Hepatocyte (in vitro differentiated cells): ENCODE measurements around the gene SUPT3H. TPM values are rescaled to one million over a fixed set of nuclear protein-coding genes. Genes with fewer than 3 reads are reported as not detected.

Experiments
- DNase-seq: peaks from one replicate; pipeline ENCODE4 v3.0.0-alpha.2; 2016; ENCODE audit warnings: low spot score
- H2AFZ ChIP-seq: fragments of 200-600 bp; sonication (generic); 2 replicates; pipeline ENCODE4 v1.6.0; 2016; ENCODE audit warnings: antibody characterized with exemption, mild to moderate bottlenecking
- H3K27ac ChIP-seq: fragments of 200-600 bp; sonication (generic); 2 replicates; pipeline ENCODE4 v1.5.1; 2016; ENCODE audit warnings: mild to moderate bottlenecking
- H3K27me3 ChIP-seq: fragments of 200-600 bp; sonication (generic); 2 replicates; pipeline ENCODE4 v1.6.1; 2016
- H3K36me3 ChIP-seq: fragments of 200-600 bp; sonication (generic); replicated peaks from 2 replicates; pipeline ENCODE4 v1.5.1; 2016; ENCODE audit warnings: low read depth; ENCODE audit not compliant: insufficient read depth
- H3K4me1 ChIP-seq: fragments of 200-600 bp; sonication (generic); 2 replicates; pipeline ENCODE4 v1.5.1; 2016; ENCODE audit warnings: mild to moderate bottlenecking, moderate library complexity; ENCODE audit not compliant: insufficient read depth
- H3K4me2 ChIP-seq: fragments of 200-600 bp; sonication (generic); 2 replicates; pipeline ENCODE4 v1.6.0; 2016
- H3K4me3 ChIP-seq: fragments of 200-600 bp; sonication (generic); 2 replicates; pipeline ENCODE4 v1.5.1; 2016; ENCODE audit warnings: mild to moderate bottlenecking
- H3K79me2 ChIP-seq: fragments of 200-600 bp; sonication (generic); 2 replicates; pipeline ENCODE4 v1.6.0; 2017; ENCODE audit warnings: mild to moderate bottlenecking
- H3K9me2 ChIP-seq: fragments of 200-600 bp; sonication (generic); replicated peaks from 2 replicates; pipeline ENCODE4 v1.6.0; 2017; ENCODE audit warnings: mild to moderate bottlenecking; ENCODE audit not compliant: insufficient read depth
- H3K9me3 ChIP-seq: fragments of 200-600 bp; sonication (generic); 2 replicates; pipeline ENCODE4 v1.5.1; 2016; ENCODE audit warnings: low read depth, mild to moderate bottlenecking
- H4K20me1 ChIP-seq: fragments of 200-600 bp; sonication (generic); 2 replicates; pipeline ENCODE4 v1.6.0; 2016; ENCODE audit warnings: mild to moderate bottlenecking; ENCODE audit not compliant: insufficient read depth, poor library complexity, severe bottlenecking
- CTCF ChIP-seq: fragments of 200-600 bp; sonication (generic); IDR thresholded peaks from 2 replicates; pipeline ENCODE4 v1.5.1; 2016; ENCODE audit warnings: antibody characterized with exemption, mild to moderate bottlenecking; ENCODE audit not compliant: poor library complexity
- EZH2 ChIP-seq: fragments of 200-600 bp; sonication (generic); IDR thresholded peaks from 2 replicates; pipeline ENCODE4 v1.6.1; 2016; ENCODE audit warnings: antibody characterized with exemption, mild to moderate bottlenecking, borderline replicate concordance
- EZH2phosphoT487 ChIP-seq: fragments of 200-600 bp; sonication (generic); IDR thresholded peaks from one replicate; pipeline ENCODE4 v1.6.1; 2018; ENCODE audit warnings: antibody characterized with exemption, mild to moderate bottlenecking, low read depth, moderate library complexity; ENCODE audit not compliant: unreplicated experiment, severe bottlenecking
- WGBS: methylation state at CpG from one replicate; pipeline ENCODE4 v1.1.6; 2016; ENCODE audit warnings: low lambda C conversion rate; ENCODE audit errors: missing lambda C conversion rate; 5-methylcytosine and 5-hydroxymethylcytosine counted together
- polyA plus RNA-seq: library from polyadenylated mRNA; unstranded; fragments of >200 nt; fragmentation: Nextera tagmentation; extraction: Ambion mirVana; gene quantifications from 2 replicates; pipeline ENCODE4 v1.2.1, GENCODE V29; 2016
- total RNA-seq: library from RNA; depleted of rRNA; stranded (reverse); fragments of >200 nt; gene quantifications from 2 replicates; pipeline ENCODE4 v1.2.3, GENCODE V29; 2014

SUPT3H gene
- total and polyA plus RNA-seq, 2 experiments from 2014 or later = 6.8 to 7.7 TPM

GRCh38 chr6:44972709-44973108 lies 405.0 kb downstream of the SUPT3H start:
- no peaks in the 10 kb centered on the region for H3K27me3 ChIP-seq
- H3K27ac ChIP-seq = no peak overlapping the region
- no peak overlapping the region for H3K4me3 ChIP-seq
- no peaks in the 10 kb centered on the region for H3K79me2 ChIP-seq
- 97% methylated on average over 3 of the region's 3 CpGs for WGBS
- no peak overlapping the region for H2AFZ ChIP-seq
- DNase-seq = no peak
- H4K20me1 ChIP-seq = no peaks in the 10 kb centered on the region
- H3K36me3 ChIP-seq = no peaks in the 10 kb centered on the region
- H3K9me3 ChIP-seq = no peaks in the 10 kb centered on the region
- TF ChIP-seq EZH2phosphoT487 (no peak), EZH2 (no peak), CTCF (no peak)
- H3K9me2 ChIP-seq = no peaks in the 10 kb centered on the region
- H3K4me2 ChIP-seq = no peak overlapping the region
- no peaks in the 10 kb centered on the region for H3K4me1 ChIP-seq

- H3K4me3 ChIP-seq = no peak overlapping the region
- WGBS = 83% methylated on average over 4 of the region's 4 CpGs
- no peaks in the 10 kb centered on the region for H3K4me1 ChIP-seq
- no peaks in the 10 kb centered on the region for H3K9me3 ChIP-seq
- H3K27ac ChIP-seq = no peak overlapping the region
- no peaks in the 10 kb centered on the region for H4K20me1 ChIP-seq
- no peak overlapping the region for H2AFZ ChIP-seq
- TF ChIP-seq CTCF = no peak
- no peak for TF ChIP-seq EZH2phosphoT487
- TF ChIP-seq EZH2 = no peak
- H3K4me2 ChIP-seq = no peak overlapping the region
- H3K36me3 ChIP-seq = no peaks in the 10 kb centered on the region
- no peaks in the 10 kb centered on the region for H3K9me2 ChIP-seq
- DNase-seq = no peak
- H3K27me3 ChIP-seq = no peaks in the 10 kb centered on the region
- H3K79me2 ChIP-seq = no peaks in the 10 kb centered on the region
These were observed 408.1 kb downstream of the SUPT3H start for GRCh38 chr6:44969446-44970185.

GRCh38 chr6:44967481-44967880 lies 410.3 kb downstream of the SUPT3H start:
- H4K20me1 ChIP-seq = no peaks in the 10 kb centered on the region
- no peak for TF ChIP-seq EZH2
- no peak for TF ChIP-seq CTCF
- TF ChIP-seq EZH2phosphoT487 = no peak
- H3K4me2 ChIP-seq = no peak overlapping the region

More at GRCh38 chr6:44967481-44967880, 410.3 kb downstream of the SUPT3H start:
- no peak overlapping the region for H3K27ac ChIP-seq
- no peaks in the 10 kb centered on the region for H3K27me3 ChIP-seq
- H3K9me3 ChIP-seq = no peaks in the 10 kb centered on the region
- H3K4me1 ChIP-seq = no peaks in the 10 kb centered on the region
- H3K36me3 ChIP-seq = no peaks in the 10 kb centered on the region
- H2AFZ ChIP-seq = no peak overlapping the region
- no peak overlapping the region for H3K4me3 ChIP-seq
- DNase-seq = no peak
- H3K9me2 ChIP-seq = no peaks in the 10 kb centered on the region
- WGBS = 86% methylated on average over 1 of the region's 1 CpG
- H3K79me2 ChIP-seq = no peaks in the 10 kb centered on the region
